GM21619 (cell line): ENCODE results near the gene NID2.

Experiments used
- ATAC-seq: cut with Tn5 transposase; IDR thresholded peaks from one replicate; pipeline ENCODE4 v1.9.1; 2021; ENCODE audit not compliant: unreplicated experiment

The NID2 gene

GRCh38 chr14:52003324-52003723 is 65.5 kb downstream of the NID2 start:
- no peak for ATAC-seq

- no peak for ATAC-seq
These were observed 66.3 kb downstream of the NID2 start for GRCh38 chr14:52002542-52002941.

- ATAC-seq: no peak
These were observed 68.2 kb downstream of the NID2 start for GRCh38 chr14:52000696-52001095.

GRCh38 chr14:52000019-52000582 is 68.8 kb downstream of the NID2 start:
- no peak for ATAC-seq

- no peak for ATAC-seq
These were observed 69.8 kb downstream of the NID2 start for GRCh38 chr14:51999084-51999483.

DNA sequence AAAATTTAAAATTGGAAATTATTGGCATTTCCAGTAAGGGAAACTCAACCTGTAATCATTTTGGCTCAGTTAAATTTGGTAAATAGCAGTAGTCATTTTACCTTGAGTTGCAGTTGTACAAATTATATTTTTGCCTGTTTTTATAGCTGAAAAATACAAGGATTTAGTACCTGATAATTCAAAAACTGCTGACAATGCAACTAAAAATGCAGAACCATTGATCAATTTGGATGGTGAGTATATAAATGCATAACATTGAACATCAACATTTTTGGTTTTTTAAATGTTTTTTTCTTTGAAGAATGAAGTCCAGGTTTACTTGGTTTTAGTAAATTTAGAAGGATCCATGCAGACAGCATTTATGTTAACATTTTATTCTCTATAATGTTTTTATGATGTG is 70.5 kb downstream of the NID2 start:
- no peak for ATAC-seq

DNA sequence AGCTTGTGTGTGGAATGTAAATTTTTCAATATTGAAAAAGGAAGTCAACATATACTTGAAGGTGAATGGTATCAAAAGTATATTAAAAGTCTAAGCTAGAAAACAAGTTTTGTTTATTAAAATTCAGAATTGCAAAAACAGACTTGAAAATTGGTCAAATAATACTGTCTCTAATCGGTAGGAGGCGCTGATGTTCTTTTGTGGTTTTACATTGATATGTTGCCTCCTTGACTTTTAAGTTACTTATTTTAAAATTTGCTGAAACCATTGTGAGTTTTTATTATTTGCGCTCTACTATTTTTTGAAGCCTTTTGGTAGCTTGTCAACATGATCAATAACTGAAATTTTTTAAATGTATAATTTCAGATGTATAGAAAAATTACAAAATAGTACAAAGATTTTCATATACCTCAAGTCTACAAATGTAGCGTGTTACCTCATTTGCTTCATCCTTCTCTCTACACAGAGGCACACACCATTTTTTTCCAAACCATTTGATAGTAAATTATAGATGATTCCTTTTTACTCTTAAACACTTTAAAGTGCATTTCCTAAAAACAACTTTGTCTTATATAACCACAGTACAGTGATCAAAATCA is 72.6 kb downstream of the NID2 start:
- ATAC-seq: no peak

GRCh38 chr14:51993285-51993920 is 75.5 kb downstream of the NID2 start:
- no peak for ATAC-seq

DNA sequence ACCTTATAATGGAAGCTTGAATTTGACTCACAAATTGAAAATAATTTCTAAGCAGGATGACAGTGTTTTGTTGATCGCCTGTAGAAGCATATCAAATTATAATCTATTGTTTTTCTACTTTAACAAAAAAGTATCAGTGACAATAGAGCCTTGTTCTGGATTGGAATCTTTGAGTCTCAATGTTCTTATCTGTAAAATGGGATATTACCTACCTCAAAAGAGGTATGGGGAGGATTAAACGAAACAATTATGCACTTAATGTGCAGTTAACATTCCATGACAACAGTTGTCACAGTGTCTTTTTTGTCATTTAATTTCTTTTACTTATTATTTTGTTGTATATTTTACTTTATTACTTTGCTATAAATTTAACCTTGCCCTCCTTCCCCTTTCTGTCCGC is 78.4 kb downstream of the NID2 start:
- ATAC-seq: no peak

GRCh38 chr14:51989293-51990234 is 79.3 kb downstream of the NID2 start, which contains the start of gene RTRAF:
TSS of gene RTRAF (plus strand) at chr14:51989546. CDS start at chr14:51989640, 94 bp downstream.
- ATAC-seq: peak; percentile 94

- ATAC-seq: no peak
These were observed 80.6 kb downstream of the NID2 start for GRCh38 chr14:51988221-51988620.

- peak; percentile 70 for ATAC-seq
These were observed 87.5 kb downstream of the NID2 start for GRCh38 chr14:51981218-51981854.

DNA sequence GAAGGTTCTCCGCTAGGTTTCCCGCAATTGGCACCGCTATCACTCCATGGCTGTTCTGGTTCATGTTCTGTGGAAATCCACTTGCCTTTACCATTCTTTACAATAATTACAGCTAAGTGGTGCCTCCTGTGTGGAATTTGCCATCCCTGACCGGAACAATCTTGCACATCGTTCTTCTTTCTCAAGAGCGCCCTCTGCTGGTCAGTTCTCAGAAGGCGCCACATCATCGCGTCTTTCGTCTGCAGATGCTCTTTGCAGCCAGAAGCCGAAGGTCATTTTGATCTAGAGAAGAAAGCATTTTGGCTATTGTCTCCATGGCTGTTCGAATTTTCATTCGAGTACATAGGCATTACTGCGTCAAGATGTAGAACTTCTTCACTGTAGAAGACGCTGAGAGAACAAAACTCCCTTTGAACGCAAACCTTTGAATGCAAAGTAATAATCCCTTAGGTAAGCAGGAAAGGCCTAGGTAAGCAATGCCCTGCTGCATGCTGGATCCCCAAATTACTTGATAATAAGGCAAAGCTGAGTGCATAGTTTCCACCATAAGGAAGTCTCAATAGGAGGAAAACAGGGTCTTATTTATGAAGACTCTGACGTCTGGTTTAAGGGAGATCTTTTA is 89.7 kb downstream of the NID2 start:
- peak; percentile 56 for ATAC-seq

GRCh38 chr14:51978681-51979085 is 90.2 kb downstream of the NID2 start:
- ATAC-seq: no peak

DNA sequence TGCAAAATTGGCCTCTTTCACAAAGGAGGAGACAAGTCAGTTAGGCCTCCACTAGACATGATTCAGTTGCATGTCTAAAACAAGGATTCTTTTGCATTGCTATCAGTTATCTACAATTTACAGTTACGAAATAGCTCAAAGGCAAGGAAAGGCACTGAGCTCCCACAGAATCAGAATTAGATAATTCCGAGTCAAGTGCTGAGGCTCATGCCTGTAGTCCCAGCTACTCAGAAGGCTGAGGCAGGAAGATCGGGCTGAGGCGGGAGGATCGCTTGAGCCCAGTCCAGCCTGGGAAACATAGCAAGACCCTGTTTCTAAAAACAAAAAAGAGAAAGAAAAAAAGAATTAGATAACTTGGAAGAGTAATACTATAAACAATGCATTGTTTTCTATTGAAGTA is 91.8 kb downstream of the NID2 start:
- no peak for ATAC-seq

DNA sequence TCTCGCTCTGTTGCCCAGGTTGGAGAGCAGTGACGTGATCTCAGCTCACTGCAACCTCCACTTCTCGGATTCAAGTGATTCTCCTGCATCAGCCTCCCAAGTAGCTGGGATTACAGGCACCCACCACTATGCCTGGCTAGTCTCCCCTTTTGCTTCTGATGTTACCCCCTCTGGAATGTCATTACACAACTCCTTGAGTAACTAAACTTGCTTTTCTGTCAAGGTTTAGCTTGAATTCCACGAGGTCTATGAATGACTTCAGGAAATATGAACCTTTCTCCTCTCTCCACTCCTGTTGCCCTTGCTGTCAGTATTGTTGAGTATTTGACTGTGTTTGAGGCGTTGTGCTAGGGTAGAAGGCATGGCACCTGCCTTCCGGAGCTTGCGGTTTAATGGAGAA is 96.3 kb downstream of the NID2 start:
- ATAC-seq: no peak

- no peak for ATAC-seq
These were observed 98.9 kb downstream of the NID2 start for GRCh38 chr14:51969852-51970540.

DNA sequence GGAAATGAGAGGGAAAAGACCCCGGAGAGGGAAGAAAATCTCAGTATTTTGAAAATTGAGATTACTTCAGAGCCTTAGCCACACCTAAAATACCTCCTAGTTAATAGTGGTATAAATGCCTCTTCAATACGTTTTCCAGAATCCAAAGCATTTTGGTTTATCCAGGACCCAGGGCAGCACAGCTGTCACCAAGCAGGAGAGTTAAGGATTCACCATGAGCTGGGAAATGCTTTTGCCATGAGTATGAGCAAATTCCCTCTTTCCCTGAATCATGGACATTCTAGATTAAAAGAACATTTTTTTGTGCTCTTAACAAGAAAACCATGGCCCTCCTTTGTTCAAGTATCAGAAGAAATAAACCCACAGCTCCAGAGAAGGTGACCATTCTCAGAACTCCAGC is 101.3 kb downstream of the NID2 start:
- ATAC-seq: no peak

GRCh38 chr14:51963286-51963685 is 105.6 kb downstream of the NID2 start:
- no peak for ATAC-seq

- no peak for ATAC-seq
These were observed 106.1 kb downstream of the NID2 start for GRCh38 chr14:51962711-51963110.
